Adrenal gland (tissue), 5 donors: ENCODE measurements around the gene IL1B.

Experiments
- POLR2A ChIP-seq, 2 donors: fragments of 450-650 bp; IDR thresholded peaks; one replicate each; pipeline ENCODE4 v1.6.1; 2017; ENCODE audit warnings: antibody characterized with exemption in 2 of 2, mild to moderate bottlenecking in 2 of 2, moderate library complexity in 1 of 2
- TF ChIP-seq, protein P1 (sequence below), 6 experiments: fragments of 450-650 bp in 4 of 6; fragments of 200-600 bp in 2 of 6; sonication (generic) in 1 of 6; IDR thresholded peaks; 1 replicate in 5 of 6; 2 replicates in 1 of 6; pipeline versions ENCODE4 v1.5.1 to v1.8.0; 2016 to 2021; ENCODE audit warnings: antibody characterized with exemption in 6 of 6, mild to moderate bottlenecking in 2 of 6, moderate library complexity in 1 of 6
- donor health status: DM: no; HTN: no; CAD: no.

- TF ChIP-seq, protein P1, sequence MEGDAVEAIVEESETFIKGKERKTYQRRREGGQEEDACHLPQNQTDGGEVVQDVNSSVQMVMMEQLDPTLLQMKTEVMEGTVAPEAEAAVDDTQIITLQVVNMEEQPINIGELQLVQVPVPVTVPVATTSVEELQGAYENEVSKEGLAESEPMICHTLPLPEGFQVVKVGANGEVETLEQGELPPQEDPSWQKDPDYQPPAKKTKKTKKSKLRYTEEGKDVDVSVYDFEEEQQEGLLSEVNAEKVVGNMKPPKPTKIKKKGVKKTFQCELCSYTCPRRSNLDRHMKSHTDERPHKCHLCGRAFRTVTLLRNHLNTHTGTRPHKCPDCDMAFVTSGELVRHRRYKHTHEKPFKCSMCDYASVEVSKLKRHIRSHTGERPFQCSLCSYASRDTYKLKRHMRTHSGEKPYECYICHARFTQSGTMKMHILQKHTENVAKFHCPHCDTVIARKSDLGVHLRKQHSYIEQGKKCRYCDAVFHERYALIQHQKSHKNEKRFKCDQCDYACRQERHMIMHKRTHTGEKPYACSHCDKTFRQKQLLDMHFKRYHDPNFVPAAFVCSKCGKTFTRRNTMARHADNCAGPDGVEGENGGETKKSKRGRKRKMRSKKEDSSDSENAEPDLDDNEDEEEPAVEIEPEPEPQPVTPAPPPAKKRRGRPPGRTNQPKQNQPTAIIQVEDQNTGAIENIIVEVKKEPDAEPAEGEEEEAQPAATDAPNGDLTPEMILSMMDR (IDR thresholded peaks at IDR 0.05) = no peak
- TF ChIP-seq POLR2A (IDR thresholded peaks at IDR 0.05) = no peak
Measured at GRCh38 chr2:112829101-112829960, 7.2 kb downstream of the IL1B start.
